ENCODE measurements around the gene DEXI. TPM values are rescaled to one million over a fixed set of nuclear protein-coding genes. Genes with fewer than 3 reads are reported as not detected.

Gene DEXI
- total and polyA plus RNA-seq, 9 of the 15 experiments (the other 6 are each of a cell fraction or from before 2014, with no cell fraction given) = 2.9 to 40.1 (median 22.0) TPM

- no peak for TF ChIP-seq ZNF780A (CRISPR knock-in tag; IDR thresholded peaks at IDR 0.05)
- TF ChIP-seq ZFP1 (CRISPR knock-in tag; IDR thresholded peaks at IDR 0.05) = no peak
Observed at GRCh38 chr16:10938321-10938720, 3.9 kb downstream of the DEXI start (continued).

- BruUV-seq (replicated peaks) = no TSS peak
- ChIA-PET POLR2A (interaction anchor here (0.6 to 1.6 kb wide), 6 partner anchors 9 to 342 kb away, joined by 3 to 6 read pairs (median 3); partner anchors contain the start of gene SOCS1), CTCF (ENCODE audit: low intra/inter-chr PET ratio) (interaction anchor here (0.6 kb wide), 1 partner anchor 200 kb away, joined by 4 read pairs; no protein-coding TSS in a partner anchor)
- Histone ChIP-seq H3K79me2 (ENCODE audit: control insufficient read depth, insufficient read depth, low read length) (peaks cover 62% of the 10 kb centered on the region), H3K4me1 (replicated peaks in 1 of 2; ENCODE audit: control insufficient read depth in 2 of 2, insufficient read depth in 2 of 2, low read length in 2 of 2) (peaks cover 28 to 41% of the 10 kb centered on the region in 2 experiments), H3K27ac (ENCODE audit: extremely low read depth, low read depth, low read length) (no peak overlapping the region), H3K4me3 (no peak overlapping the region), H4K20me1 (replicated peaks; ENCODE audit: control insufficient read depth, insufficient read depth, low read length) (peaks cover 67% of the 10 kb centered on the region), H3K4me2 (ENCODE audit: insufficient read depth, low read length) (no peak overlapping the region), H3K9me3 (replicated peaks; ENCODE audit: control insufficient read depth, insufficient read depth, low read depth, low read length) (no peaks in the 10 kb centered on the region), H3K9me1 (ENCODE audit: control insufficient read depth, insufficient read depth, low read length) (peaks cover 16% of the 10 kb centered on the region), H3K27me3 (ENCODE audit: control insufficient read depth in 2 of 2, insufficient read depth in 2 of 2, low read length in 2 of 2) (no peaks in the 10 kb centered on the region), H3K9ac (ENCODE audit: insufficient read depth in 1 of 2, low read depth in 2 of 2, low read length in 2 of 2) (no peak overlapping the region), H3K36me3 (ENCODE audit: control insufficient read depth, insufficient read depth, low read length) (peaks cover 55% of the 10 kb centered on the region), H2AFZ (ENCODE audit: low read depth, low read length) (no peak overlapping the region)
- no peak for TF ChIP-seq ZSCAN32 (CRISPR knock-in tag; IDR thresholded peaks at IDR 0.05)
- TF ChIP-seq FOSL1 (tag; conservative IDR thresholded peaks at IDR 0.05) = no peak
- ATAC-seq (no peak), DNase-seq (ENCODE audit: extremely low read depth in 1 of 4, low spot score in 3 of 4) (no peak), FAIRE-seq (no peak)
- intact Hi-C loops (cut with micrococcal nuclease) (no loop called here), in situ Hi-C loops (cut with MboI) (loop anchor here (10.0 kb wide), 1 partner anchor 682 kb away; no protein-coding TSS in a partner anchor)
- WGBS (ENCODE audit: insufficient coverage, low coverage, missing lambda C conversion rate) = 85% methylated on average over 11 of the region's 11 CpGs
Observed at GRCh38 chr16:10937068-10937859, 5.0 kb downstream of the DEXI start.

All from K562 (cell line).